Right lobe of liver (tissue), 6 donors: Measurements from ENCODE around the gene PARPBP. TPM values are rescaled to one million over a fixed set of nuclear protein-coding genes. Genes with fewer than 3 reads are reported as not detected.

Experiments used
- ATAC-seq, 4 donors: fragments of 200-7000 bp; cut with Tn5 transposase; one replicate each; pipeline ENCODE4 v1.9.1; 2020; ENCODE audit warnings: mild to moderate bottlenecking in 4 of 4, moderate library complexity in 4 of 4
- DNase-seq, 3 donors: peaks; one replicate each; pipeline ENCODE4 v3.0.0-alpha.2; 2020
- H3K27ac ChIP-seq, 3 donors: fragments of 200-600 bp; one replicate each; pipeline ENCODE4 v1.8.0; 2022
- H3K27me3 ChIP-seq, 2 donors: fragments of 200-600 bp; one replicate each; pipeline ENCODE4 v1.8.0; 2022
- H3K36me3 ChIP-seq, 4 donors: fragments of 200-600 bp; sonication (generic) in 1 of 4; one replicate each; pipeline versions ENCODE4 v1.5.1 to v1.8.0; 2017 to 2022; ENCODE audit warnings: control low read depth in 1 of 4
- H3K4me1 ChIP-seq, 4 donors: fragments of 200-600 bp; sonication (generic) in 1 of 4; one replicate each; pipeline versions ENCODE4 v1.5.1 to v1.8.0; 2017 to 2022; ENCODE audit warnings: control low read depth in 1 of 4
- H3K4me3 ChIP-seq, 3 donors: fragments of 200-600 bp; one replicate each; pipeline ENCODE4 v1.8.0; 2022
- H3K9me3 ChIP-seq, 4 donors: fragments of 200-600 bp; sonication (generic) in 1 of 4; one replicate each; pipeline versions ENCODE4 v1.5.1 to v1.8.0; 2017 to 2022; ENCODE audit warnings: control low read depth in 1 of 4
- CTCF ChIP-seq, 4 donors: fragments of 200-600 bp in 3 of 4; fragments of 450-650 bp in 1 of 4; IDR thresholded peaks; one replicate each; pipeline versions ENCODE4 v1.5.1 to v1.8.0; 2016 to 2022; ENCODE audit warnings: antibody characterized with exemption in 4 of 4, mild to moderate bottlenecking in 2 of 4
- POLR2A ChIP-seq: fragments of 450-650 bp; IDR thresholded peaks from one replicate; pipeline ENCODE4 v1.6.1; 2017; ENCODE audit warnings: antibody characterized with exemption, mild to moderate bottlenecking
- WGBS: methylation state at CpG from one replicate; pipeline ENCODE4 v1.1.6; 2018; ENCODE audit warnings: low coverage, low lambda C conversion rate; ENCODE audit not compliant: insufficient coverage; ENCODE audit errors: missing lambda C conversion rate; 5-methylcytosine and 5-hydroxymethylcytosine counted together
- intact Hi-C, 2 donors: fragments of 100-400 bp; cut with DNase I; formaldehyde crosslinking; loops; one replicate each; pipeline versions ENCODE4 v1.11.2 to v1.14.1; 2022
- total RNA-seq, 6 experiments: library from RNA; depleted of rRNA in 2 of 6; stranded (reverse); fragments of >200 nt in 2 of 6; fragmentation: NEBNext Ultra II Directional in 3 of 6; extraction: Animal tissue kit (Norgen Biotek cat#: 25700) in 3 of 6; gene quantifications; one replicate each; pipeline versions ENCODE4 v1.1.0 to v1.2.4, GENCODE V29; 2016 to 2023
- donor health status: DM: no; HTN: yes; CAD: no.
- donor health status: DM: no; HTN: no; CAD: no.
- donor health status: DM: no; HTN: no; CAD: no.
- donor health status: DM: no; HTN: yes; CAD: no.
- donor health status: DM: no; HTN: yes; CAD: no.

The PARPBP gene
- total RNA-seq, 6 experiments from 2014 or later, result 0.33 to 2.8 (median 0.91) TPM

DNA sequence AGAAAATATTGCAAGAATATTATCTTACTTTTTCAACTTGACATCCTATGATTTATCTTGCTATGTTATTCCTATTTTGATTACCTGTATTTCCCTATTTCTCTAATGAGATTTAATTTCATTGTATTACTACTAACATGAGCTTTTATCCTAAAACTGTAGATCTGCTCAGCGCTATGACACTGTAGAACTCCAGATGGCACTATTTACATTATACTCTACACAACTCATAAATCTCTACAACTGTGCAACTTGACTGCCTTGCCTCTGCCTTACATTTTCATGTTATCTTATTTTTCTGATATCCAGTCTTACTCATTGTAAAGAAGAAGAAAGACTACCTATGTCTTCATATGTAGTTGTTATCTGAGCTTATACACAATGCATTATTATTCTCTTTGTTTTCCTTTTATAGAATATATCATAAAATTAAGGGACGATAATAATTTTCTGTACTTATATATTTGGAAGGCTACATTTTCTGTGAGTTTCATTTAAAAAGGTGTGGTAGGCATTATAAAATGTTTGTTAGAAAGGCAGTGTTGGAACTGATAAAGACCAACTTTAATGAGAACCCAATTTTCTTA lies 24.2 kb upstream of the PARPBP start:
- TF ChIP-seq CTCF (IDR thresholded peaks at IDR 0.05), result peak; percentile 13 to 38 (median 34)
- no peak for TF ChIP-seq POLR2A
- H3K4me3 ChIP-seq, result no peak overlapping the region
- WGBS, result 96% methylated on average over 2 of the region's 2 CpGs
- no peaks in the 10 kb centered on the region for H3K27me3 ChIP-seq
- no peak overlapping the region for H3K27ac ChIP-seq
- no peak for DNase-seq
- no peaks in the 10 kb centered on the region for H3K9me3 ChIP-seq
- intact Hi-C loops, result no loop called here
- H3K36me3 ChIP-seq, result peaks cover 0 to 18% (median 0%) of the 10 kb centered on the region in 4 donors
- ATAC-seq, result peak in 3 of 4 donors; percentile 47 to 67 (median 50)
- H3K4me1 ChIP-seq, result no peaks in the 10 kb centered on the region

GRCh38 chr12:102096855-102097254 lies 23.1 kb upstream of the PARPBP start:
- Histone ChIP-seq H3K4me3 (no peak overlapping the region), H3K9me3 (no peaks in the 10 kb centered on the region), H3K27me3 (no peaks in the 10 kb centered on the region), H3K36me3 (peaks cover 0 to 18% (median 0%) of the 10 kb centered on the region in 4 donors), H3K27ac (no peak overlapping the region), H3K4me1 (no peaks in the 10 kb centered on the region)
- WGBS, result 97% methylated on average over 3 of the region's 3 CpGs
- no peak for TF ChIP-seq POLR2A
- no peak for TF ChIP-seq CTCF (IDR thresholded peaks at IDR 0.05)
- ATAC-seq (no peak), DNase-seq (no peak)
- intact Hi-C loops, result no loop called here

GRCh38 chr12:102106905-102107304 lies 13.1 kb upstream of the PARPBP start:
- H3K36me3 ChIP-seq, result peaks cover 0 to 7% (median 2%) of the 10 kb centered on the region in 4 donors
- TF ChIP-seq CTCF (IDR thresholded peaks at IDR 0.05), result no peak
- no peak for TF ChIP-seq POLR2A

DNA sequence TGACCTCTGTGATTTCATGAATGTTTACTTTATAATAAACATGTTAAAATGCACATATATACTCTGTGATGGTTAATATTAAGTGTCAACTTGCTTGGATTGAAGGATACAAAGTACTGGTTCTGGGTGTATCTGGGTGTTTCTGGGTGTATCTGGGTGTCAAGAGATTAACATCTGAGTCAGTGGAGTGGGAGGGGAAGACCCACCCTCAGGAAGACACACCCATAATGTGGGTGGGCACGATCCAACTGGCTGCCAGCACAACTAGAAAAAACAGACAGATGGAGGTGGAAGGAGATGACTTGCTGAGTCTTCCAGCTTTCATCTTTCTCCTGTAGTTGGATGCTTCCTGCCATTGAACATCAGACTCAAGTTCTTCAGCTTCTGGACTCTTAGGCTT lies 12.0 kb upstream of the PARPBP start:
- peaks cover 0 to 7% (median 2%) of the 10 kb centered on the region in 4 donors for H3K36me3 ChIP-seq
- H3K4me3 ChIP-seq, result no peak overlapping the region
- H3K27ac ChIP-seq, result no peak overlapping the region
- H3K27me3 ChIP-seq, result no peaks in the 10 kb centered on the region
- no peaks in the 10 kb centered on the region for H3K4me1 ChIP-seq
- WGBS, result no CpG with 5 or more reads among the region's 1 CpG
- ATAC-seq (no peak), DNase-seq (no peak)
- peaks cover 0 to 5% (median 0%) of the 10 kb centered on the region in 4 donors for H3K9me3 ChIP-seq
- TF ChIP-seq POLR2A, result no peak
- TF ChIP-seq CTCF (IDR thresholded peaks at IDR 0.05), result no peak
- intact Hi-C loops, result no loop called here

More at GRCh38 chr12:102106905-102107304, 13.1 kb upstream of the PARPBP start:
- Histone ChIP-seq H3K27ac (no peak overlapping the region), H3K4me3 (no peak overlapping the region), H3K27me3 (no peaks in the 10 kb centered on the region), H3K4me1 (no peaks in the 10 kb centered on the region), H3K9me3 (peaks cover 0 to 5% (median 0%) of the 10 kb centered on the region in 4 donors)
- no peak for ATAC-seq
- intact Hi-C loops, result no loop called here
- DNase-seq, result no peak
- 93% methylated on average over 3 of the region's 3 CpGs for WGBS

DNA sequence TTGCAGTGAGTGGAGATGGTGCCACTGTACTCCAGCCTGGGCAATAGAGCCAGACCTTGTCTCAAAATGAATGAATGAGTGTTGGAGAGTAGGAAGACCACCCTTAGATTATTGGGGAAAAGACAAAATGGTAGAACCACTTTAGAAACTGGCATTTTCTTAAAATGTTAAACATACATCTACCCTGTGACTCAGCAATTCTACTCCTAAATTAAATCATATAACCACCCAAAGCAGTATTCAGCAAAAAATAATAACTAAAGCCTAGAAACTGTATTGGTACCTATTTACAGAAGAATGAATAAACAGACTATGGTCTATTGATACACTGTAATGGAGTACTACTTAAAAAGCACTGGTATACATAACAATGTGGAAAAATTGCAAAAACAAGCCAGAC lies 9.2 kb upstream of the PARPBP start:
- no peak for DNase-seq
- TF ChIP-seq POLR2A (no peak), CTCF (IDR thresholded peaks at IDR 0.05) (no peak)
- no peaks in the 10 kb centered on the region for H3K4me1 ChIP-seq
- H3K27ac ChIP-seq, result no peak overlapping the region
- peaks cover 0 to 7% (median 2%) of the 10 kb centered on the region in 4 donors for H3K36me3 ChIP-seq
- intact Hi-C loops, result no loop called here
- ATAC-seq, result no peak
- no peaks in the 10 kb centered on the region for H3K27me3 ChIP-seq
- no peak overlapping the region for H3K4me3 ChIP-seq
- no peaks in the 10 kb centered on the region for H3K9me3 ChIP-seq
